ENCODE measurements around the gene YDJC.
"Not testable (repeated sequence)": the region's sequence is repeated elsewhere in the genome, so short reads cannot be mapped to it uniquely, and the experiment has no call there.

The YDJC gene

DNA sequence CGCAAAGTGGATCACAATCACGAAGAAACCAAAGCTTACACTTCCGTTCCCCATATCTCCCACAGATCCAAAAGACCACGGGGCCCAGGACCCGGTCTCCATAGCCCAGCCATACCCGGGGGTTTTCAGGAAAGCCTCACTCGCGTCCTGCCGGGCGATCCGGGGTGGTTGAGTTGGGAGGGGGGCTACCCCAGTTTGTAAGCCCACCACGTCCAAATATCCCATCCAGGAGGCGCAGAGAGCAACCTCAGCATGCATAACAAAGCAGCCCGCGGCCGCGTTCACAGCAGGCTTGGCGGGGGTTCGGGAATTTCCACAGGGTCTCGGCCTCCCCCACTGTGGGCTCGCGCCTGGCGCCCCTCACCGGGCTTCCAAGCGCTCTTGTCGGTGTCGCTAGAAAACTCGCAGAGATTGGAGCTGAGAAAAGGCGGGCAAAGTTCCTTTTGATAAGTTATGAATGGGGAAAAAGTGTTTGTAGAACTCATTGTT lies 21.7 kb upstream of the YDJC start:
- DNase-seq (ENCODE audit: low spot score), result no peak

DNA sequence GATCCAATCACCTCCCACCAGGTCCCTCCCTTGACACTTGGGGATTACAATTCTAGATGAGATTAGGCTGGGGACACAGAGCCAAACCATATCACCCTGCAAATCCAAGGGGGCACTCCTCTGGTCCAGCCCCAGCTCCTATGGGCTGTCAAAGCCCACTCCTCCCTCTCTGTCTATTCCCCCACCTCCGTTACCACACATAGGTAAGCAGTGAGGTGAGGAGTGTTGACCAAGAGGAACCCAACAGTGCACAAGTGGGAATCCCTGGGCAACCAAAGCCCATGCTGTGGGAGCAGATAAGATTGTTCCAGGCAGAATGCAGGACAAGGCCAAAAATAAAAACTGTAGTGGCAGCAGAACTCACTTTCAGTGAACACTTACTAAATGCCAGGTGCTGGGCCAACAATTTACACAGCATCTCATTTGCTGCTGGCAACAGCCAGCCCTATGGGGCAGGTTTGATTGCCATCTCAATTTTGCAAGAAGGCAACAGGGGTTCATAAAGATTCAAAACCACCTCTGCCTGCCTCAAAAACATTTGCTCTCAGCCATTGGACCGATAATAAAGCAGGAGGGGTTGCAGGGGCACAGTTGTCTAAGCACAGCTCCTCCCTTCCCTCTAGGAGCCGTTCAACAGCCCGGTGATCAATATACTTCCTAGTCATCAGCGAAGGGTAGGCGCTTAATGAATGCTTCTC lies 21.1 kb upstream of the YDJC start:
- no peak for DNase-seq (ENCODE audit: low spot score)

DNA sequence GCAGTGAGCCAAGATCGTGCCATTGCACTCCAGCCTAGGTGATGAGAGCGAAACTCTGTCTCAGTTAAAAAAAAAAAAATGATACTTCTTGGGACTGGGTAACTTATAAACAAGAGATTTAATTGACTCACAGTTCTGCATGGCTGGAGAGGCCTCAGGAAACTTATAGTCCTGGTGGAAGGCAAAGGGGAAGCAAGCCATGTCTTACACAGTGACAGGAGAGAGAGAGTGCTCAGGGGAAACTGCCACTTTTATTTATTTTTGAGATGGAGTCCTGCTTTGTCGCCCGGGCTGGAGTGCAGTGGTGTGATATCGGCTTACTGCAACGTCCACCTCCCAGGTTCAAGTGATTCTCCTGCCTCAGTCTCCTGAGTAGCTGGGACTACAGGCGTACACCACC lies 20.5 kb upstream of the YDJC start:
- no peak for DNase-seq (ENCODE audit: low spot score)

DNA sequence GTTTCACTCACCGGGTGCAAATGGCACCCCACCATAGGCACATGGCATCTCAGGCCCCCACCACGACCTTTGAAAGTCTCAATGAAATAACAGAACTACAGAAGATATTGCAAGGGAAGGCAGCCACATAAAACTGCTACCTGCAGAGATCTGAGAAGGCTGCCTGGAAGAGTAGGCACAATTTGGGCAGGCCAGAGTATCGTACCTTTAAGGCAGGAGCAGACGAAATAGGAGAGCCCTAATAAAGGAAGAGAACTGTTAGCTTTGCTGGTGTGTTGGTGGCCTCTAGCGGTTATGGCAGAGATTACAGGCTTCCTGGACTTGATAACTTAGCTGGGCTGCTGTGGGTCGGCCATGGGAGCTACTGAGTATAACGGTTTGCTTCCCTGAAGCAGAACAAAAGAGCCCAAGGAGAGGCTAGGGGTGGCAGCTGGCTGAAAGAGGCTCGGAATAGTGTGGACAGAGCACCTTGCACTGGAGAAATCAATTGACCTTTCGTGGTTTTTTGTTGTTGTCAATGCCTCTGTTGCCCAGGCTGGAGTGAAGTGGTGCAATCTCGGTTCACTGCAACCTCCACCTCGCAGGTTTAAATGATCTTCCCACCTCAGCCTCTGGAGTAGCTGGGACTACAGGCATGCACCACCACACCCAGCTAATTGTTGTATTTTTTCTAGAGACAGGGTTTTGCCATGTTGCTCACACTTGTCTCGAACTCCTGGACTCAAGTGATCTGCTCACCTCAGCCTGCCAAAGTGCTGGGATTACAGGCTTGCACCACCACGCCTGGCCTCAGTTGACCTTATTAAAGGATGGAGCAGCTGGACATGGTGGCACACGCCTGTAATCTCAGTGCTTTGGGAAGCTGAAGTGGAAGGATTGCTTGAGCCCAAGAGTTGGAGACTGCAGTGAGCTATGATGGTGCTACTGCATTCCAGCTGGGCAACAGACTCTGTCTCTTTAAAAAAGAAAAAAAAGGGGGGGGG lies 17.1 kb upstream of the YDJC start:
- peak; percentile 74 for DNase-seq (ENCODE audit: low spot score)

- not testable (repeated sequence) for DNase-seq (ENCODE audit: low spot score)
These were observed 15.7 kb upstream of the YDJC start for GRCh38 chr22:21645513-21645912.

DNA sequence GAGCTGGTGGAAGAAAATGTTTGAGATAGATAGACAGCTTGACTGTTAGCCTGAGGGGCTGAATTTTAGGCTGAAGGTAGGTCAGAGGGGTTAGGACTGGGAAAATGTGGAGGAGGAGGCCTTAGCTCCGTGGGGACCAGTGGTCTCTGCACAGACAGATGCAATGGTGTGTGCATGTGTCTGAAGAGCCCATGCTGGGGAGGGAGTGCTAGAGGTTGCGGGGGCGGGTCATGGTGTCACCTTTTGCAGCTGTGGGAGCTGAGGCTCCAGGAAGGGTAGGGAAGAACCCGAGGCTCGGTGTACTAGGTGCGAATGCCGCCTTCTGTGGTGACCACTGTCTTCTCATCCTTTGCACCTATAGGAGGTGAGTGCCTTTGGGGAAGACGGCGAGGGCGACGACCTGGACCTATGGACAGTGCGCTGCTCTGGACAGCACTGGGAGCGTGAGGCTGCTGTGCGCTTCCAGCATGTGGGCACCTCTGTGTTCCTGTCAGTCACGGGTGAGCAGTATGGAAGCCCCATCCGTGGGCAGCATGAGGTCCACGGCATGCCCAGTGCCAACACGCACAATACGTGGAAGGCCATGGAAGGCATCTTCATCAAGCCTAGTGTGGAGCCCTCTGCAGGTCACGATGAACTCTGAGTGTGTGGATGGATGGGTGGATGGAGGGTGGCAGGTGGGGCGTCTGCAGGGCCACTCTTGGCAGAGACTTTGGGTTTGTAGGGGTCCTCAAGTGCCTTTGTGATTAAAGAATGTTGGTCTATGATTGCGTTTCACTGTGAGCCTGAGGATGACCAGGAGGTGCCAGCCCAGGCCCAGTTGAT lies 13.9 kb upstream of the YDJC start:
- no peak for DNase-seq (ENCODE audit: low spot score)

DNA sequence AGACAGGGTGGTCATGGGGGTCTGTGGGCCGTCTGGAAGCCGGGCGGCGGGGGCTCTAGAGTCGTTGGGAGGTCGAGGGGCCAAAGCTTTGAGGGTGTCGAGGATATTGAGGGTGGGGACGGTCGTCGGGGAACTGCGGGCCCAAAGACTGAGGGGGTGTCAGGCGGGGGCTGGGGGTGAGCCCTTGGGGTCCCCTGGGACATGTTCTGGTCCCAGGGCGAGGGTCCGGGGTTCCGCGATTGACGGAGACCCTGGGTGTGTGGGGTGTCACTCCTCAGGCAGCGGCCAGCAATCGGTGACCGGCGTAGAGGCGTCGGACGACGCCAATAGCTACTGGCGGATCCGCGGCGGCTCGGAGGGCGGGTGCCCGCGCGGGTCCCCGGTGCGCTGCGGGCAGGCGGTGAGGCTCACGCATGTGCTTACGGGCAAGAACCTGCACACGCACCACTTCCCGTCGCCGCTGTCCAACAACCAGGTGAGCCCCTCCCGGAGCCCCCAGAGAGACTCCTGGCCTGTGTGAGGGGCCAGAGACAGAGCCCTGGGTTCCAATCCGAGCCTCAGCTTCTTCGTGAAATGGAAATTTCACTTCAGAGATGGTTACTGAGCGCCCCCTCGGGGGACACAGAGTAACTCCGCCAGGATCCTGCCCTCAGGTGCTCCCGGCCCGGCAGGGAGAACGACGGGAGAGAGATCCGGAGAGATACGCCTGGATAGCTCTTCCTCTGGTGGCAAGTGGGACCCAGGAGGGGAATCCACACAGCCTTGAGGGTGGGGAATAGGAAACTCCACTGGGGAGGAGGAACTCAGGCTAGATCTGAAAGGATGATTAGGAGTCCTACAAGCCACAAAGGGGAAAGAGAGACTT lies 13.0 kb upstream of the YDJC start:
- DNase-seq (ENCODE audit: low spot score), result peak; percentile 78

DNA sequence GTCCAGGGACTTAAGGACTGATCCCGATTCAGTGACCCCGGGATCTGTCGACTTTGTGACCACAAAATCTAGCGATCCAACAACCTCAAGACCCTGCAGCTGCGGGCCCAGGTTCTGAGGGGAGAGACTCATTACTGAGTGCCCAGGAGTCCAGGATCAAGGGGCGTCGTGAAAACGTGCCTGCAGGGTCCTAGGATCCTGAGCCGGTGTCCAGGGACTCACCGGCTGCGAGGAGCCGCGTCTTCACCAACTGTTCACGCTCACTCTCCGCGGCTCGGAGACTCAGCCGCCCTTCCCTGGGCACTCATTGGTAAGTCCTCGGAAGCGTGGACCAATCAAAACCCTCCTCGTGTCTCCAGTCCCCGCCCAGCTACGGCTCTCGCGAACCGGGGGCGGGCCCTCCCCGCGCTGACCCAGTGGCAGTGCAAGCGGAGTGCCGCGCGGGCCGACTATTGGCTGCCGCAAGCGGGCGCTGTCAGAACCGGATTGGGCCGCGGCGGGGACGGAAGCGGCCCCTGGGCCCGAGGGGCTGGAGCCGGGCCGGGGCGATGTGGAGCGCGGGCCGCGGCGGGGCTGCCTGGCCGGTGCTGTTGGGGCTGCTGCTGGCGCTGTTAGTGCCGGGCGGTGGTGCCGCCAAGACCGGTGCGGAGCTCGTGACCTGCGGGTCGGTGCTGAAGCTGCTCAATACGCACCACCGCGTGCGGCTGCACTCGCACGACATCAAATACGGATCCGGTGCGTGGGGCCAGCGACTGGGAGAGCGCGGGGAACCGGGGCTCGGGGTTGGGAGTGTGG lies 12.2 kb upstream of the YDJC start, which contains the start of gene SDF2L1:
SDF2L1 (plus strand) TSS at position 514 of the 795 bp plus-strand sequence; CDS start at position 549, 35 bp downstream.
- peak; percentile 99 for DNase-seq (ENCODE audit: low spot score)

DNA sequence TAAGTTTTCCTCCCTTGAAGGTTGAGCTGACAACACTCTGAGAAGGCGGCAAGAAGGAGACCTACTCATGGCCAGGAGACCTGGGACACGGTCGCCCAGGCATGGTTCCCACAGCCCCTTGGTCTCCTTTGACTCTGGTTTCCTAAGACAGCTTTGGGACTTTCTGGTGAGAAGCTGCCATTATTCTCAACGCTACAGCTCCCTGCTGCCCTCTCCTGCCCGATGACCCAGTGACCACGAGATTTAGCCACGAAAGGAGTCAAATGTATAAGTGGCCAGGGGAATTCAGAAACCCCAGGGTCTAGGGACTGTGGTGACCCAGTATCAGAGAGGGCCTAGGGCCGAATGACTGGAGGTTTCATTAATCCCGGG lies 11.6 kb upstream of the YDJC start:
- DNase-seq (ENCODE audit: low spot score), result peak; percentile 74

DNA sequence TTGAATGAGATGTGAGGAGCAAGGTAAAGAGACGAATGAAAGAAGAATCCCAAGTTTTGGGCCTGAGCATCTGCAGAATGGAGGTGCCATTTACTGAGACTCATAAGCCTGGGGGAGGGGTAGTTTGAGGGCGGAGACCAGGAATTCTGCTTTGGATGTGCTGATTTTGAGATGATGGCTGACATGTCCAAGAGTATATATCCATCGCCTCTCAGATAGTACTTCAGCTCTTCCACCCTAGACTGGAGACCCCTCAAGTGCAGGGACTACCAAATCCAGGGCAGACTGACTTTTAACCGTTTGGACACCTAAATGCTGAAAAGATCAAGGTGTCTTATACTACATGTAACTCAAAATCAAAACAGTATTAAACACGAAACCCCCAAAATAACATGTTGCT lies 11.0 kb upstream of the YDJC start:
- no peak for DNase-seq (ENCODE audit: low spot score)

DNA sequence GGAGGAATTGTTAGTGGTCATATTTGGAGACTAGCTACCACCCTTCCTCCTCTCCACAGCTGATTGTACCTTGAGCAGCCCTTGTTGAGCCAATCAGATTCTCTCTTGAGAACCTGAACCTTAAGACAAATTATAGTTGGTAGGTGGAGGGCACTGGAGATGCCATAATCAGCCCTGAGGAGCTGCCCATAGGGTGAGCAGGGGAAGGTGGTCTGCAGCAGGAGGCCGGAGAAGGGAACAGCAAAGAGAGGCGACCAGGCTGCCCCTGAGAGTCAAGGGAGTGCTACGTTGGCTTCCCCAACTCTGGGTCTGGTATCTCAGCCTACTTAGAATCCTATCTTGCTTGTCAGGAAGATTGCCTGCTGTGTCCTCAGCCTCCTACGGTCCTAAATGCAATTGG lies 9.5 kb upstream of the YDJC start:
- DNase-seq (ENCODE audit: low spot score), result no peak

GRCh38 chr22:21637450-21637849 lies 7.6 kb upstream of the YDJC start:
- DNase-seq (ENCODE audit: low spot score), result not testable (repeated sequence)

GRCh38 chr22:21636629-21637218 lies 6.9 kb upstream of the YDJC start:
- DNase-seq (ENCODE audit: low spot score), result no peak

DNA sequence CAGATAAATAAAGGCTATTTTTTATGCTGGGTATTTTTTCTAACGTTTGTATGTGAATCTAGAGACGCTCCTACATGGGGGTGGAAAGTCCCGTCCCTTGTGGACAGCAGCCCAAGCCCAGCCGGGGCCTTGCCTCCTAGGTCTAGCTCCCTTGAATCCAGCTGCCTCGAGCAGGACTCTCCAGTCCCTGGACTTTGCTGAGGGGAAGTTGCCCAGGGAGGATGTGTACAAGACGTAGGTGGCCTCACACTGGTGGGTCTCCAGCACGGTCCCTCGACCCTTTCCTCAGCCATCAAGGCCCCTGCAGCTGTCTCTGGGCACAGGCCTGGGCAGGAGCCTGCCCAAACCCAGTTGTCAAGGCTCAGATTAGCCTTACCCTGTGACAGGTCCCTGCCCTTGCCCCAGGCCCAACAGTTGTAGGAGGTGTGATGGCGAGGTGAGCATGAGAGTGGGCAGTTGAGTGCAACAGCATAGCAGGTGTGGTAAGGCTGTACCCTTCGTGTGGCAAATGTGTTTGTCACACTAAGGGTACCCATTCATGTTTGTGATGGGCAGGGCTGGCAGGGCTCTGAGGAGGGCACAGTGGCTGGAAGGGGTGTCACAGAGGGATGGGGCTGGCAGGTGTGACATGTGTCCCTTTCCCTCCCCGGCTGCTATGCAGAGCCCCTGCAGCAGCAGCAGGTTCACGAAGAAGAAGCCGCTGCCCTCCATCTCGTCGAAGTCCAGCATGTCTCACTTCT lies 6.1 kb upstream of the YDJC start:
- no peak for DNase-seq (ENCODE audit: low spot score)

DNA sequence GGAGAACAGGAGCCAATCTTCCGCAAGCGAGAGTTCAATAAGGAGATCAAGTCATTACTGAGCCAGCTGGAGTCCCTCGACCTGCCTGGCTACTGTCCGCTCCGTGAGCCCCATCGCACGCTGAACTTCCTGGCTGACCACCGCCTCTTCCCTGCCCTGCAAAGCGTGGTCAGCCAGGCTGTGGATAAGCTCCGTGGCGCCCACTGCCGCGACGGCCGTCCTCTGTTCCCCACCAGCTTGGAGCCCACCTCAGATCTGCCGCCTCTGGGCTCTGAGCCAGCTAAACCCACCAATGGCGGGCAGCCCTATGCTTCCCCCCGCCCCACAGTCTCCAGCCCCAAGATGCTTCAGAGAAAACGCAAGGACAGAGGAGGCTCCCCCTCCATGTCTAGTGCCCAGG lies 5.0 kb upstream of the YDJC start:
- DNase-seq (ENCODE audit: low spot score), result no peak

DNA sequence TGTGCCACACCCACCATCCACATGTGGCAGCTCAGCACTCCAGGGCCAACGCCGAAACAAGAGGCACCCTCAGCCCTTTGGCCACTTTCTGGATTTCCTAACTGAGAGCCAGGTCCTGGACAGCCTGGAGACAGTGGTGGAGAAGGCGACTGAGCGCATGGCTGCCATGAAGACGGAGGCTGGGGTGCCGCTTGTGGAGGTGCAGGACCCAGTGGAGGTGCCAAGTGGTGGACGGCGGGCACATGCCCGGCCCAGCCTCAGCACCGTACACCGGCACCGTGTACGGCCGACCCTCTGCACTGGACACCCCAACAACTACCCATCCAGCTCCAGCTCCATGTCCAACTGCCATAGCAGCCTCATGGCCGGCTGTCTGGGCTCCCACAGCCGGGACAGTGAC lies 4.3 kb upstream of the YDJC start:
- DNase-seq (ENCODE audit: low spot score), result no peak

GRCh38 chr22:21633481-21633880 lies 3.7 kb upstream of the YDJC start:
- DNase-seq (ENCODE audit: low spot score), result no peak

- DNase-seq (ENCODE audit: low spot score), result no peak
These were observed 3.1 kb upstream of the YDJC start for GRCh38 chr22:21632931-21633330.

- DNase-seq (ENCODE audit: low spot score), result no peak
These were observed 2.5 kb upstream of the YDJC start, which contains the start of gene CCDC116 for GRCh38 chr22:21632237-21632895. CCDC116 (plus strand) TSS chr22:21632760; CDS start chr22:21633182, 422 bp downstream.

Data from ecto neural progenitor cell (in vitro differentiated cells).